ENCODE data around the gene TBC1D22A.
"Not testable (repeated sequence)": the region's sequence is repeated elsewhere in the genome, so short reads cannot be mapped to it uniquely, and the experiment has no call there.

The TBC1D22A gene

GRCh38 chr22:47166033-47166404 is 403.6 kb downstream of the TBC1D22A start:
- DNase-seq: no peak

GRCh38 chr22:47166446-47167016 is 404.1 kb downstream of the TBC1D22A start:
- DNase-seq: no peak

DNA sequence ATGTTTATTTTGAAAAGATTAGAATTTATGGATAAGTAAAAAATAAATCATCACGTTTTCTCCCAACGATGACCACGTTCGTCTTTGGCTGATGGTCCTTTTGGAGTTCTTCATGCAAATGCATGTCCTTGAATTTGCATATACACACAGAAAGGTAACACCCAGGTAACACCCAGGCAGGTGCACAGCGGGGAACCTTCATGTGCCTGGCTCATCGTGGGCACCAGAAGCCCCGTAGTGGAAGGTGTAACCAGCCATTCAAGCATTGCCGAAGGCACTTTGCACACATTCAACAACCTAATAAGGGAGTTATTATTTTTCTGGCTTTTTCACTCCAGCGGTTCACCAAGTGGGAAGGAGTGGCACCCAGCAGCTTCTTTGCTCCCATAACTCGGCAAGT is 404.6 kb downstream of the TBC1D22A start:
- no peak for DNase-seq

- not testable (repeated sequence) for DNase-seq
These were observed 405.5 kb downstream of the TBC1D22A start for GRCh38 chr22:47167921-47168320.

- no peak for DNase-seq
These were observed 406.0 kb downstream of the TBC1D22A start for GRCh38 chr22:47168441-47168840.

GRCh38 chr22:47168900-47169800 is 406.7 kb downstream of the TBC1D22A start:
- no peak for DNase-seq

GRCh38 chr22:47169801-47170140 is 407.3 kb downstream of the TBC1D22A start:
- DNase-seq: no peak

- DNase-seq: not testable (repeated sequence)
These were observed 408.3 kb downstream of the TBC1D22A start for GRCh38 chr22:47170511-47171440.

GRCh38 chr22:47171441-47172221 is 409.2 kb downstream of the TBC1D22A start:
- no peak for DNase-seq

DNA sequence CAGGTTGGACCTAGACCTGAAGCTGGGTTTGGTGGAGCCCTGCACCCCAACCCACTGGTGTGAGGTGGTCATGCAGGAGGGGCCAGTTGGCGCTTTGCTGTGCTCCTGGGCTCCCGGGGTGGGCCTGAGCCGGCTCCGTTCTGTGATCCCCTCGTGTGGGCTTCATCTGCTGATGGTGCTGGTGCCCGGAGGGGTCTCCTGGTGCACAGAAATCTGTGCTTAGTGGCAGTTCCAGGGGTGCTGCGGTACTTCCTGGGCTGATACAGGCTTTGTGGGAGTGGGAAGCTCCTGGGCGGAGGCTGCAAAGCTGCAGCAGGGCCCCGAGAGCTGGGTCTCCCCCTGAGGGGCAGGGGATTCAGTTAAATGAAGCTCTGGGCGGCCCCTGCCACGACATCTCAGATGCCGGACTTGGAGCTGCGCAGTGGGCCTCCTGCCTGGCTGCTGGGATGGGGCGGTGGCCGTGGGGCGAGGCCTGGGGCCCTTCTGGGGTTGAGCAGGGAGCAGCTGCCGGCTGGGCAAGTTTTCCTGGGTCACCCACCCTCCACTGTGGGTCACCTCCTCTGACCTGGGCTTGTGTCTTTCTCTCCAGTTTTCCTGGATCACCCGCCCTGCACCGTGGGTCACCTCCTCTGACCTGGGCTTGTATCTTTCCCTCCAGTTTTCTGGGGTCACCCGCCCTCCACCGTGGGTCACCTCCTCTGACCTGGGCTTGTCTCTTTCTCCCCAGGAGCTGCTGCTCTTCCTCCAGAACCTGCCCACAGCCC is 410.5 kb downstream of the TBC1D22A start:
- no peak for DNase-seq

DNA sequence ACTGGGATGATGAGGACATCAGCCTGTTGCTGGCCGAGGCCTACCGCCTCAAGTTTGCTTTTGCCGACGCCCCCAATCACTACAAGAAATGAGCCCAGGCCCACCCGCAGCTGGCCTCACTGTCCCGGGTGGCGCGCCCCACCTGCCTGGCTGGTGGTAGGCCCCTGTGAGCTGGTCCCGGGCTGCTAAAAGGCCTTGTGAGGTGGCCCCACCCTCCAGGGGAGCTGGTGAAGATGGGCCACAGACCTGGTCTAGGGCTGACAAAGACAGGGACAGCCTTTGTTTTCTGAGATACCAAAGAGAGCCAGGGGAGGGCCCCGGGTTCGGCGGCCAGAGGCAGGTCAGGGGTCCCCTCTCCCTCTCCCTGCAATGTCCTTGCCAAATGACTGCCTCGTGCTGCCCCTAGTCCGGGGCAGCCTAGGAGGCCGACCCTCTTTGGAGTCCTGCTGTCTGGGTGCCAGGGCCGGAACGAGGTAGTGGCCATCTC is 411.1 kb downstream of the TBC1D22A start:
- DNase-seq: no peak

DNA sequence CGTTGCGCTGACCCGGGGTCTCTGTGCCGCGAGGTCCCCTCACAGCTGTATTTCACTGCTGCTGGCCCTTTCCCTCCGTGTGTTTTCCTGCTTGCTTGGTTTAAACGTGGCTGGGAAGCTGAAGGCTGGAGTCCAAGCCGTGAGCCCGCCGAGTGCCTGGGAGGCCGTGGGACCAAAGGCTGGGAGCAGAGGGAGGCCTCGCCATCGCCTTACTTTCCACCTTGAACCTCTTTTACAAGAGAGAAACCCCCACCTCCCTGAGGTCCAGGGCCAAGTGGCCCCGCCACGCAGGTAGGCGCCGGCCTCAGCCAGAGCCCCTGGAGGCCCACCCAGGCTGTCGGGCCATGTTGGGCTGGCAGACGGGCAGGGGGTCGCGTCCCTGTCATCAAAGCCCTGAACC is 411.6 kb downstream of the TBC1D22A start:
- no peak for DNase-seq

DNA sequence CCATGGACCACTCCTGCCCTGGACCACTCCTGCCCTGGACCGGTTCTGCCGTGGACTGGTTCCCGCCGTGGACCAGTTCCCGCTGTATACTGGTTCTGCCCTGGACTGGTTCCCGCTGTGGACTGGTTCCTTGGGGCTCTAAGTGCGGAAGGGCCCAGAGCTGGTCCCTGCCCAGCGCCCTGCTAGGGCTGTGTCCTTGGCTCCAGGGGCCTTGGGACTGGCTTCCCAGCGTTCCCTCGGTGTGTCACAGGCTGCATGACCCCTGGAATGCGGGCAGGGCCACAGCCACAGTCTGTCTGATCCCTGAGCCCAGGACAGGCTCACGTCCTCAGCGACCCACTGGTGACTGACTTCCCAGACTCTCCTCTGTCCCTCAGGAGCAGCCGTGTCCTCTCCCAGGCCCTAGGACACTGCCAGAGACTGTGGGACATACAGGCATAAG is 412.2 kb downstream of the TBC1D22A start:
- no peak for DNase-seq

DNA sequence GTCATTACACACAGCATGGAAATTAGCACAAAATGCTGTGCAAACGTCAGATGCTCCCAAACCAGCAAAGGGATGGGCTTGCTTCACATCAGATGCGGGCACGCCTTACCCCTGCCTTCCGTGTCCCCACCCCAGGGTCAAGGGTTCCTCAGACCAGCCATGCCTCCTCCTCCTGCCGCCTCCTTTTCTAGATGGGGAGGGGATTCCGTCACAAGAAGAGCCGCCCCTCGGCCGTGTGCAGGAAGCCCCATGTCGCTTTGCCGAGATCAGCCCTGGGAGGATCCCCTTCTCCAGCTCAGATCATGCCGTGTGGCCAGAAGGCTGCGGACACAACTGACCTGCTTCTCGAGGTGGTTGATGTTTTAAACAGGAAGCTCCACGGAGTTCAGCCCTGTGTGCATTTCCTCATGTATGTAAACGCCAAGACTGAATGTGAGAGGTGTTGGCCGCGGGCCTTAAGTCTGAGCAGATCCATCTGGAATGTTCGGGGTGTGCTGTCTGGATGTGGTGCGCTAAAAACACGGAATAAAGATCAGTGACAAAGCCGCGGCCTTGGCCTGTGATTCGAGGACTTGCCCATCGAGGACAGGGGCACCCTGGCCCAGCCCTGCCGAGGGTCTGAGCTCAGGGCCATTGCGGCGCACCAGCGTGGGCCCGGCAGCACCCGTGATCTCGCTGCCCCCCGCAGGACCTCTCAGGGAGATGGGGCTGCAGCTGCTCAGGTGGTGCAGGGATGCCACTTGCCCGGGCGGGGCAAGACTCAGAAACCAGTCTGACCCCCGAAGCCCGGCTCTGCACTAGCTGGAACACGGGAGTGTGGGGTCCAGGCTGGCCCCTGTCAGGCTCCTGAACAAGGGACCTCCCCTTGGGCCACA is 412.9 kb downstream of the TBC1D22A start:
- no peak for DNase-seq

DNA sequence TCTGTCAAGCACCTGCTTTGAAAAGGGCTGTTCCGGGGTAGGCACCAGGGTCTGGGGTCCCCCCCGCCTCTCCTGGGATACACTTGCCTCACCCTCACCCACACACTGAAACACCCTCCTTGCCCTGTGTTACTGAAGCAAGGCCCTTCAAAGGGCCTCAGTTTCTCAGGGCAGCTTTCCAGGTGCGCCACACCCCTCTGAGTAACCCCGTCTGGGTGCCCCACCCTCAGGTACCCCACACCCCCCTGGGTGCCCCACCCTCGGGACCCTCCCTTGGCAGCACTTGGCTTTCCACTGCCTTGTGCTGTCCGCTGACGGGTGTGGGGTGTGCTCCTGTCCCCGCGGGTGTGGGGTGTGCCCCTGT is 413.6 kb downstream of the TBC1D22A start:
- no peak for DNase-seq

DNA sequence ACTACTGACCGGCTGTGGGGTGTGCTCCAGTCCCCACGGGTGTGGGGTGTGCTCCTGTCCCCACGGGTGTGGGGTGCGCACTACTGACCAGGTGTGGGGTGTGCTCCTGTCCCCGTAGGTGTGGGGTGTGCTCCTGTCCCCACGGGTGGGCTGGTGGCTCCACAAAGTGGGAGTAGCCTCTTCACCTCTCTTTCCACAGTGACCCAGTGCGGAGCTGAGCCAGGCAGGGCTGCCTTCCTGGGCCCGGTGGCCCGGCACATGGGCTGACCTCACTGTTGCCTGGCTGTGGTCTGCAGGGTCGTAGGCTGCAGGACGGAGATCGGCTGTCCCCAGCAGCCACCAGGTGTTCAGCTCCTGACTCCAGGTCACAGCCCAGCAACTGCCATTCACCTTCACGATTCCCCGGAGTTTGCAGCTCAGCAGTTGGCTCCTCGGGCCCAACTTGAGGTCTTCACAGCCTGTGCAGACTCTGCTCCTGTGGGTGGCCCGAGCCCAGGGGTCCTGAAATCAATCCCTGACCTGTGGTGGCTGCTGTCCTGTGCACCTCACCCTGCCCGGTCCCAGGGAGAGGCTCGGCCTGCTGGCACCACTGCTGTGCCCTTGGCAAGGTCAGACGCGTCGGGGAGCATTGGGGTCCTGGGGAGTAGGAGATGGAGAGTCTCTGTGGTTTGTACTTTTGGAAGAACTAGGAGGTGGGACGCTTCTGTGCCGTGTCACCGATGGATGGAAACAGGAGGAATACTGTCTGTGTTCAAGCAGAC is 414.3 kb downstream of the TBC1D22A start:
- no peak for DNase-seq

- no peak for DNase-seq
These were observed 414.9 kb downstream of the TBC1D22A start for GRCh38 chr22:47177334-47177815.

- DNase-seq: no peak
These were observed 415.9 kb downstream of the TBC1D22A start for GRCh38 chr22:47178339-47178738.

GRCh38 chr22:47180796-47181195 is 418.3 kb downstream of the TBC1D22A start:
- no peak for DNase-seq
